HG02798 (cell line): Measurements from ENCODE around the gene SLC23A3.
A peak's percentile ranks its signal among the peaks of the same experiment; 100 is the strongest.

Experiments used
- ATAC-seq: cut with Tn5 transposase; IDR thresholded peaks from one replicate; pipeline ENCODE4 v1.9.1; 2021; ENCODE audit warnings: mild to moderate bottlenecking; ENCODE audit not compliant: unreplicated experiment, poor library complexity

SLC23A3 gene

GRCh38 chr2:219176818-219177551 is 7.2 kb upstream of the SLC23A3 start, which contains the start of gene CNPPD1:
CNPPD1 (minus strand) TSS chr2:219176925; CDS start chr2:219176828, 97 bp downstream.
- peak; percentile 73 for ATAC-seq

GRCh38 chr2:219175928-219176817 is 6.3 kb upstream of the SLC23A3 start:
- ATAC-seq: peak; percentile 15

- ATAC-seq: no peak
These were observed 5.7 kb upstream of the SLC23A3 start for GRCh38 chr2:219175486-219175885.

- ATAC-seq: no peak
These were observed 5.0 kb upstream of the SLC23A3 start for GRCh38 chr2:219174801-219175200.

GRCh38 chr2:219174146-219174545 is 4.3 kb upstream of the SLC23A3 start:
- ATAC-seq: no peak

GRCh38 chr2:219173176-219173575 is 3.3 kb upstream of the SLC23A3 start:
- no peak for ATAC-seq

GRCh38 chr2:219172231-219173154 is 2.7 kb upstream of the SLC23A3 start:
- ATAC-seq: no peak

GRCh38 chr2:219171231-219171651 is 1.4 kb upstream of the SLC23A3 start:
- no peak for ATAC-seq

- no peak for ATAC-seq
These were observed 897 bp downstream of the SLC23A3 start for GRCh38 chr2:219168932-219169331.

GRCh38 chr2:219168526-219168925 is 1.3 kb downstream of the SLC23A3 start:
- ATAC-seq: no peak

GRCh38 chr2:219167997-219168396 is 1.8 kb downstream of the SLC23A3 start:
- no peak for ATAC-seq

GRCh38 chr2:219165058-219165911 is 4.5 kb downstream of the SLC23A3 start:
- no peak for ATAC-seq

- ATAC-seq: no peak
These were observed 6.7 kb downstream of the SLC23A3 start for GRCh38 chr2:219163156-219163555.

GRCh38 chr2:219161097-219161496 is 8.7 kb downstream of the SLC23A3 start:
- no peak for ATAC-seq

- ATAC-seq: peak; percentile 89
These were observed 9.4 kb downstream of the SLC23A3 start, which contains the start of gene NHEJ1 for GRCh38 chr2:219160186-219161017. NHEJ1 (minus strand) TSS chr2:219160815; CDS start chr2:219158362, 2,453 bp downstream.

- ATAC-seq: no peak
These were observed 10.1 kb downstream of the SLC23A3 start for GRCh38 chr2:219159771-219160185.

GRCh38 chr2:219158586-219158985 is 11.2 kb downstream of the SLC23A3 start:
- ATAC-seq: no peak

GRCh38 chr2:219158025-219158424 is 11.8 kb downstream of the SLC23A3 start:
- ATAC-seq: no peak
